ENCODE measurements around the gene CHI3L1. TPM values are rescaled to one million over a fixed set of nuclear protein-coding genes. Genes with fewer than 3 reads are reported as not detected.

The CHI3L1 gene
- total RNA-seq, 1 donor from 2014 or later = not detected

DNA sequence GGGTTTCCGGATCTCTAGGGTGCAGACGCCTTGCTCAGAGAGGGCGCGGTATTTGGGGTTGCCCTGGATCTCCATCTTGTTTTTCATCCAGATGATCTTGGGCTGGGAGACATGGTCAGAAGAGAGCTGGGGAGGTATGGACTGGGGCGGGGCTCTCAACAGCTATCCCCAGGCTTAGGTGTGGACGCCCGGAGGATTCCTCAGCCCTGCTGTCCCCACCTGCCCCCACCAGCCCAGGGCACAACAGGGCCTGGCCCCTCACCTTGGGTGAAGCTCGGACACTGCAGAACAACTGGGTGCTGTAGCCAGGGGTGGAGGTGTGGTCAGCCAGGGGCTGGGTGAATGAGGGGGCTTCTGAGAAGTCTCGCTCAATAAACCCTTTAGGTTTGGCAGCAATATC, 17.5 kb downstream of the CHI3L1 start:
- DNase-seq (ENCODE audit: low read depth in 2 of 2) = no peak

DNA sequence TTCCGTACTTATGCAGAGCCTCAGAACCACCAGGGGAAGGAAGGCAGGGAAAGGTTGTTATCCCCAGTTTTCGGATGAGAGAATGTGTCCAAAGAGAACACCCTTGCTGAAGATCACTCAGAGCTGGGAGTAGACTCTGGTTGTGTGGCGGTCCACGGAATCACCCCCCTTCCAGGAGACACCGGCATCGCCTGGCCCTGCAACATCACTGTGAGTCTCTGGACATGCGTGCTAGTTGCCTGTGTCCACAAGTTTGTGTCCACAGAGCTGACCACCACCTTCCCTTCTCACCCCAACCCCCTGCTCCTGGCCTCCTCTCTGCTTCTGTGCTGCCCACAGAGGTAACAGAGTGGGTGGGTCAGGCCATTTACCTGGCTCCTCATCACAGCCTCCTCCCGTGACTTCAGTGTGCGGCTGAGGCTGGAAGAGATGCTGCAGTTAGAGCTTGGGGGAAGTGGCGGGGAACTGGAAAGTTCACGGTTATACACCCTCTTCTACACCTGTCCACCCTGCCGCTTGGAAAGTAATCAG, 18.2 kb downstream of the CHI3L1 start:
- DNase-seq (ENCODE audit: low read depth in 2 of 2) = no peak

DNA sequence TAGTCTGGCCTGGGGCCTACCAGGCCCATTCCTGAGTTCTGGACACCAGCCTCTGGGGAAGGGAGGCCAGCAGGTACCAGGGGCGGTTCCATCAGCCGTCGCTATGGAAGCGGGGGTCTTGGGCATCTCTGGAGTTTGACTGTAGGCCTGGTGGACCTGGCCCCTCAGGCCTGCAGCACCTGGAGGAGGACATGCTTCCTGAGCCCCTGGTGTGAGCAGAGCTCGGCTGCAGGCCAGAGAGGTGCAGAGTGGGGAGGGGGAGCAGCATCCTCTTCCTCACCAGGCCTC, 18.6 kb downstream of the CHI3L1 start:
- no peak for DNase-seq (ENCODE audit: low read depth in 2 of 2)

DNA sequence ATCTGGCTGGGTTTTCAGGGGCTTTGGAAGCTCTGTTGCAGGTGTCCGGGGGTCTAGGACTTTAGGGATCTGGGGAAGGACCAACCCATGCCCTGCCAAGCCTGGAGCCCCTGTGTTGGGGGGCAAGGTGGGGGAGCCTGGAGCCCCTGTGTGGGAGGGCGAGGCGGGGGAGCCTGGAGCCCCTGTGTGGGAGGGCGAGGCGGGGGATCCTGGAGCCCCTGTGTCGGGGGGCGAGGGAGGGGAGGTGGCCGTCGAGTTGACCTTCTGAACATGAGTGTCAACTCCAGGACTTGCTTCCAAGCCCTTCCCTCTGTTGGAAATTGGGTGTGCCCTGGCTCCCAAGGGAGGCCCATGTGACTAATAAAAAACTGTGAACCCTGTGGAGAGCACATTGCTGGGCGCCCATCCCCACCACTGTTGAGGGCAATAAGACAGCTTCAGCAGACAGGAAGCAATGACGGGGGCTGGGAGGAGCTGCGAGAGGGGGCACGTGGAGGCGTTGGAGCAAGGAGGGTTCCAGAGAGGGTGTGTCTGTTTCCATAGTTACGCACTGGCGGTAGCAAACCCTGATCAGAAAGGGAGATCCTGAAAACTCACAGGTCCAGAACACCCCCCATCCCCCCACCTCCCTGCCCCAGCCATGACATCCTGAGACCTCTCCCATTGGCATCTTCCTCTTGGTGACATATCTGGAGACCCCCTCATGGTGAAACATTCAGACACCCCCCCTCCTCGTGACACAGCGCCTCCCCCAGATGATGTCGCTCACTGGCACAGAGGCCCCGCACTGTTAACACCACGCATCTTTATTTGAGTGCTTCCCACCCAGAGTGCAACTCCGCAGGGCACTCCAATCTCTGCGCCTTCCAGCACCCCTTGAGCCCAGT, 19.2 kb downstream of the CHI3L1 start:
- no peak for DNase-seq (ENCODE audit: low read depth in 2 of 2)

DNA sequence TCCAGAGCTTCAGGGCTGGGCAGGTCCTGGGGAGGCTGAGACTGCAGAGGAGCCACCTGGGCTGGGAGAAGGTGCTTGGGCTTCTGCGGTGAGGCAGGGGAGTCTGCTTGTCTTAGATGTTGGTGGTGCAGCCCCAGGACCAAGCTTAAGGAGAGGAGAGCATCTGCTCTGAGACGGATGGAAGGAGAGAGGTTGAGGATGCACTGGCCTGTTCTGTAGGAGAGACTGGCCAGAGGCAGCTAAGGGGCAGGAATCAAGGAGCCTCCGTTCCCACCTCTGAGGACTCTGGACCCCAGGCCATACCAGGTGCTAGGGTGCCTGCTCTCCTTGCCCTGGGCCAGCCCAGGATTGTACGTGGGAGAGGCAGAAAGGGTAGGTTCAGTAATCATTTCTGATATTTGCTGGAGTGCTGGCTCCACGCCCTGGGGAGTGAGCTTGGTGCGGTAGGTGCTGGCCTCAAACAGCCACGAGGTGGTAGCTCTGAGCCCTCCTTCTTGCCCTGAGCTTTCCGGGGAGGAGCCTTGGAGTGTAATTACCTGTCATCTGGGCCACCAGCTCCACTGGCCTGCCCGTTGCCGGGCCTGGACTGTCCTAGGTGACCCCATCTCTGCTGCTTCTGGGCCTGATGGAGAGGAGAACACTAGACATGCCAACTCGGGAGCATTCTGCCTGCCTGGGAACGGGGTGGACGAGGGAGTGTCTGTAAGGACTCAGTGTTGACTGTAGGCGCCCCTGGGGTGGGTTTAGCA, 20.1 kb downstream of the CHI3L1 start:
- DNase-seq (ENCODE audit: low read depth in 2 of 2) = no peak

DNA sequence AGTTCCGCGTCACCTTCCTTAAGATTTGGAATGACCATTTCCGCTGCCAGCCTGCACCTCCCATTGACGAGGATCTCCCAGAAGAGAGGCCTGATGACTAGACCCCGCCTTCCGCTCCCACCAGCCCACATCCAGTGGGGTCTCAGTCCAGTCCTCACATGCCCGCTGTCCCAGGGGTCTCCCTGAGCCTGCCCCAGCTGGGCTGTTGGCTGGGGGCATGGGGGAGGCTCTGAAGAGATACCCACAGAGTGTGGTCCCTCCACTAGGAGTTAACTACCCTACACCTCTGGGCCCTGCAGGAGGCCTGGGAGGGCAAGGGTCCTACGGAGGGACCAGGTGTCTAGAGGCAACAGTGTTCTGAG, 20.7 kb downstream of the CHI3L1 start:
- no peak for DNase-seq (ENCODE audit: low read depth in 2 of 2)

DNA sequence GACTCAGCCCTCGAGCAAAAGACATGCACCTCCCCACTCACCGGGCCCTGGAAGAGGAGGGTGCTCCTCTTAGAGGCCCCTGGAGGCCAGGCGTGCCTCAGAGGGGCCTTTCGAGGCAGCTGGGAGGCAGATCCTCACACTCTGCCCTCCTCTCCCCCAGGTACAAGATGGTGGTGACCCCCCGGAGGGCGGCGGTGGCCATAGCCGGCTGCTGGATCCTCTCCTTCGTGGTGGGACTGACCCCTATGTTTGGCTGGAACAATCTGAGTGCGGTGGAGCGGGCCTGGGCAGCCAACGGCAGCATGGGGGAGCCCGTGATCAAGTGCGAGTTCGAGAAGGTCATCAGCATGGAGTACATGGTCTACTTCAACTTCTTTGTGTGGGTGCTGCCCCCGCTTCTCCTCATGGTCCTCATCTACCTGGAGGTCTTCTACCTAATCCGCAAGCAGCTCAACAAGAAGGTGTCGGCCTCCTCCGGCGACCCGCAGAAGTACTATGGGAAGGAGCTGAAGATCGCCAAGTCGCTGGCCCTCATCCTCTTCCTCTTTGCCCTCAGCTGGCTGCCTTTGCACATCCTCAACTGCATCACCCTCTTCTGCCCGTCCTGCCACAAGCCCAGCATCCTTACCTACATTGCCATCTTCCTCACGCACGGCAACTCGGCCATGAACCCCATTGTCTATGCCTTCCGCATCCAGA, 21.3 kb downstream of the CHI3L1 start:
- no peak for DNase-seq (ENCODE audit: low read depth in 2 of 2)

DNA sequence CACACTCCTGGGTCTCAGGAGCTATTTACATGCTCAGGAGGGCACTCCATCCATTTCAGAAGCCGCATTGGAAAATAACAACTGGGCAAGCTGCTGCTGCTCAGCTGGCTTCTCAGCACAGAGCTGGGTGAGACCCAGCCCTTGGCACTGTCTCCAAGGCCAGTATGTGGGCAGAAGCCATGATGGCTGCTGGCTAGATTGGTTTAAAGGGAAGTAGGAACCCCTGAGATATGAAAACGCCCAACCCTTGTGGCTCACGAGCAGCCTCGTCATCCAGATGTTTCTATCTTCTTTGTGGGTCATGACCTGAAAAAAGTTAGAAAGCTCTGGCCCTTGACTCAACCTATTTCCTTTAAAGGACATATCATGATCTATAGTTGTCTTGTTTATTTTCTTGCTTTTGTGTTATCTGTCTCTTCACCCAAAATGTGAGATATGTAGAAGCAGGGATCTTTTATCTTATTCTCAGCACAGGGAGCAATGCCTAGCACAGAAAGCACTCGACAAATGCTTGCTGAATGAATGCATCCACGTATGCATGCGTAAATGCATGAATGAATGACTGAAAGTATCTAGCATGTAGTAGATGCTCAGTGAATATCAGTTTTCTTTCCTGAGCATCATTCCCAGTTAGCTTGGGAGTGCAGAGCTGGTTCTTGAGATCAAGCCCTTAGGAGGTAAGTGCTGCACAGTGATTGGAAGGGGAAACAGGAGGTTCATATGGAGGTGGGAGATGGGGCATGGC, 22.4 kb downstream of the CHI3L1 start:
- DNase-seq (ENCODE audit: low read depth in 2 of 2) = no peak

DNA sequence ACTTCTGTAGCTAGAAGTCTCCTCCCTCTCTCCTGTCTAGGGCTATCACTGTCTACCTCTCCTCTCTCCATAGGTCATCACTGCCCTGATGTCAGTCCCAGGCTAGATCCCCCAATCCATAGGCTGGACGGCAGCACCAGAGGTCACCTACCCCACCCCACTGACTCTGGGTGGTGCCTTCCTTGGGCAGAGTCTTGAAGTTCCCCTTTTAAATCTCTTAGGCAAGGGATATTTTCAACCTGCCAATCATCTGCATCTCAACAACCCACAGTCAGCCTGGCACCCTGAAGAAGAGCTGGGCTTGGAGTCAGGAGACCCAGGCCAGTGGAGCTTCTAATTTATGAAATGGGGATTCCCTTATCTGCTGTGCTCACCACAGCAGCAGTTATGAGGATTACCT, 24.1 kb downstream of the CHI3L1 start:
- no peak for DNase-seq (ENCODE audit: low read depth in 2 of 2)

DNA sequence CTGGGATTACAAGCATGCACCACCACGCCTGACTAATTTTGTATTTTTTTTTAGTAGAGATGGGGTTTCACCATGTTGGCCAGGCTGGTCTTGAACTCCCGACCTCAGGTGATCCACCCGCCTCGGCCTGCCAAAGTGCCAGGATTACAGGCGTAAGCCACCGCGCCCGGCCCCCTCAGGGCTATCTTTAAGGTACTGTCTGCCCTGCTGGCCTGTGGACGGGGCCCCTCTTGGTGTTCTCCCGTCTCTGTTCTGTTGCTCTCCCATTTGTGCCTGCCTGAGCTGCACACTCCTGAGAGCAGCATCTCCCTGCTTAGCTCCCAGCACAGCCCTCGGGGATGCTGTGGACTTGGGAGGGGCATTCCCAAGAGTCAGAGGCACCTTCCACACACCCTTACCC, 24.8 kb downstream of the CHI3L1 start:
- DNase-seq (ENCODE audit: low read depth in 2 of 2) = no peak

DNA sequence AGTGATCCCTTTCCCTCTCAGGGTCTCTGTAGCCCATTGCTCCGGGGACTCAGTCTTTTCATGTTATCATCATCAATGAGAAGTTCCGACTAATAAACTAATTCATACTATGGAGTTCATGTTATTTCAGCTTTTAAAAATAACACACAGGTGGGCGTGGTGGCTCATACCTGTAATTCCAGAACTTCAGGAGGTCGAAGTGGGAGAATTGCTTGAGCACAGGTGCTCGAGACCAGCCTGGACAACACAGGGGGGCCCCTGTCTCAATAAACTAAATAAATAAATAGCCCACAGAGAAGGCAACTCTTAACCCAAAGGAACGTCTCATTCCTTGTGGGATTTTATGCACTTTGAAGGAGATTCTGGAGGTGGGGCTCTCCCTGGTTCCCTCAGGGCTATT, 25.3 kb downstream of the CHI3L1 start:
- no peak for DNase-seq (ENCODE audit: low read depth in 2 of 2)

DNA sequence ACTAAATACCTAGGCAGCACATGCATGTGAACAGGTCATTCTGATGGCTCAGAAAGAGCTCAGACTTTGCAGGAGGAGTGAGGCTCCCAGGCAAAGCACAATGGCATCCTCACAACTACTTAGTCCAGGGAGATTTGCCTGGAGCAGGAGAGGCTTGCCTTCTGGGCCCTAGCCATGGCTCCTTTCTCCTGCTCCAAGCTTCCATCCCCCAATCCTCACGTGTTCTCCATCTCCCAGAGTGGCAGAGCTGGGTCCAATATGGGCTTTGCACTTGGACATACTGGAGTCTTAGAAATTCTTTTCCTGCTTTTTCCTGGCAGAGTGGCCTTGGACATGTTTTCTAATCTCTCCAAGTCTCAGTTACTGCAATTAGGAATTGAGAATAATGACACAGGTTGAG, 26.7 kb downstream of the CHI3L1 start:
- DNase-seq (ENCODE audit: low read depth in 2 of 2) = no peak

DNA sequence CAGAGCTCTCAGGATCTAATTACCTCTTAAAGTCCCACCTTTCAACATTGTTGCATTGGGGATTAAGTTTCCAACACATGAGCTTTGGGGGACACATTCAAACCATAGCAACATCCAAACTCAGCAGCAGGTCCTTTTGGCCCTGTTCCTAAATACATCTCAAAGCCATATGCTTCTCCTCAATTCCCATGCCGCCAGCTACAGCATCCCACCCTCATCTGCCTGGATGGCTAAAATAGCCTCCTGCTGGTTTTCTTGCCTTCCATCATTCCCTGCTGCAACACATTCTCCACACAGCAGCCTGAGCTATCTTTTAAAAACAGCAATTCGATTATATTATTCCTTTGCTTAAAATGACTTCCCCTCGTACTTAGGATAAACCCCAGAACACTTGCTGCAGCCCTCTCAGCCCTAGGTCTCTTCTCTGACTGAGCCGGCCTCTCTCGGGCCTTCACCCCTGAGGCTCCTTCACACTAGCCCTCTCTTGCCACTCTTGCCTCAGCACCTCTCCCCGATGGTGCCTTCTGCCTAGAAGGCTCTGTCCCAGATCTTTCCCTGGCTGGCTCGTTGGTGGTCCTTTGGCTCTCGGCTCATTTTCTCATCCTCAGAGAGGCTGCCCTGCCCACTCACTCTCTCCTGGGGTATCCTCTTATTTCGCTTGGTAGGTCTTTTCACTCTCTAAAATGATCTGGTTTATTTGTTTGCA, 27.4 kb downstream of the CHI3L1 start:
- no peak for DNase-seq (ENCODE audit: low read depth in 2 of 2)

DNA sequence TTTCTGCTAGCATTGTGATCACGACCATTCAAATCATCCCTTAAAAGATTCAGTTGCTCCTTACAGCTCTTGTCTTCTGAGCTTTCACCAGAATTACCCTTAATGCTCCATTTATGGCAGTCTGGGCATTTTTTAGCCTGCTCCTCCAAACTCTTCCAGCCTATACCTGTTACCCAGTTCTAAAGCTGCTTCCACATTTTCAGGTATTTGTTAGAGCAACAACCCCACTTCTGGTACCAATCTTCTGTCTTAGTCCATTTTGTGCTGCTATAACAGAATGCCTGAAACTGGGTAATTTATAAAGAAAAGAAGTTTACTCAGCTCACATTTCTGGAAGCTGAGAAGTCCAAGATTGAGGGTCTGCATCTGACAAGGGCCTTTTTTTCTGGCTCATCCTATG, 28.1 kb downstream of the CHI3L1 start:
- DNase-seq (ENCODE audit: low read depth in 2 of 2) = no peak

DNA sequence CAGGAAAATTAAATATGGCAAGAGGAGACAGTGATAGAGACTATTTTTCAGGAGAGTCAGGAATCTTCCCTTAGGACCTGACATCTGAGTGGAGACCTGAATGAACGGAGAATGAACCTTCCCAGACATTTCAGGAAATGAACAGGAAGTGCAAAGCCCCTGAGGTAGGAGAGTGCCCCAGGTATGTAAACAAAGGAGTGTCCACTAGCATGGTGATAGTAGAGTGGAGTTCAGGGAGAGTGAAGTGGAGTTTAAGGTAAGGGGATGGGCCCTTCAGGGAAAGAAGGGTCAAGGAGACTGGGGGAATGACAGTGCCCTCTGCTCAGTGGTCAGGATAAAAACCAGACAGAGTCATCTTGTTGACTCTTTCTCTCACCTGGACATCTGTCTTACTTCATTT, 30.2 kb downstream of the CHI3L1 start:
- DNase-seq (ENCODE audit: low read depth in 2 of 2) = no peak

DNA sequence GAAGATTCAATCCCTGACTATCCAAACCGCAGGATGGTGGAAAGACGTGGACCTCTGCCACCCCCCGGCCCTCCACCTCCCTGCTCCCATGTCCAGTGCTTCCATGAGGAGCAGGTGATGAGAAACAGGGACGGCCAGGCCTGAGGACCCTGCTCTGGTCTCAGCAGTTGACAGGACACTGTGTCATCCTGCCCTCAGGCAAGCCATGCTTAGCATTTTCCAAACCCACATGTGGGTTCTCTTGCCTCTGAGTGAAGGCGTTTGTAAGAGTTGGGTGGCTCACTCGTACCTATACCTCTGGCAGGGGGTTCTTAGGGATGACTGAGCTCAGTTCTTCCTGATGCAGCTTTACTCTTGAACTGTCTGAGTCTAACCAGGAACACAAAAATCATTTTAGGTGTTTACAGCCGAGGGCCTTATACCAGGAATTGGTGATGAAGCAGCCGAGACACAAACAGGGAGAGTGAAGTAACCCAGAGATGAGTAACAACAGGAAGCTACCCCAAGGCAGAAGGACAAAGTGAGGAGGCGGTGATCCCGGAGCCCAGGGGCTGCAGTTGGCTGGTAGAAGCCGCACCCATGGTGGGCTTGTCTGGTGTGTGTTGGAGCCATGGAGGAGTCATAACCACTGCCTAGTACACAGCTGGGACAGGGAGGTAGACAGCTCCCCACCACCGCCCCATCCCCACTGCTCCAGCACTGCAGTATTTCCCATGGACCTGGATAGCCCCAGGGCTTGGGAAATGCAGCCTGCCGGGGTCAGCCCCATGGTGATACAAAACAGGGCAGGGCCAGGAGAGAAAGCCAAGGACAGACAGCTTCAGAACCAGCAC, 32.3 kb downstream of the CHI3L1 start:
- DNase-seq (ENCODE audit: low read depth in 2 of 2) = peak in 1 of 2 donors; percentile 27

DNA sequence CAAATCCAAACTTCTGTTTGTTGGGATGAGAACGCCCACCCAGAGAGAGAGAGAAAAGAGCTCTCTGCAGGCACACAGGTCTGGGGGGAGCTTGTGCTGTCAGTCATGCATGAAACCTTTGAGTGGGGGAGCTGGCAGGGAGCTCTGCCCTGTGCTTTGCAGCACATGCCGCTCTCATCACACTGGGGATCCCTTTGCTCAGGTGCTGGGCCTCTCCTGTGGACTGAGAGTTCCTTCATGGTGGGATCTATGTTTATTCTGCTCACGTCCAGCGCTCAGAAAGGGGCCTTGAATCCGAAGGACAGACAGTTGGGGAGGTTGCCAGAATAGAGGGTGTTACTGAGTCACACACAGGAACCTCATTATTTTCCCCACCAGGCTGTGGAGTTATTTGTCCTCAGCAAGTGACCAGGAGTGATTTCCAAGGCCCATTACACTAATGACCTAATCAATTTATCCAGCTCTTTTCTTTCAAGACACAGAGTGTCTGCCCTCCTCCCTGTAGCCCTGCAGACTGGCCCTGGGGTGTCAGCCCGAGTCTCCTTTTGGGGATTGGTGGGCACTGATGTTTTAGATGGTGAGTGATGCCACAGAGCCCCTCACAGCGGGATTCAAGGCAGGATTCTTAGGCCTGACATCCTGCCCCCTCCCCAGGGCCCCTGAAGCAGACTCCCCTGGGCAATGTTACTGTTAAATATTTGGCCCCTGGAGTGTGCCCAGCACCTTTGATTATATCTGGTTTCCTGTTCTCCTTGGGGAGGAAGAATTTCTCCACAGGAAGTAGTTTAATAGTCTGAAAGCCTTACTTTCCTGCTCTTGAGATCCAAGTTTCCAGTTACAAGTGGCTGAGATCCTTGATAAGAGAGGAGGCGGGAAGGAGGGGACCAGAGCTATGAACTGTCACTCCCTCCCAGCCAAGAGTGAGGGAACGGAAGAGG, 33.2 kb downstream of the CHI3L1 start:
- DNase-seq (ENCODE audit: low read depth in 2 of 2) = no peak

DNA sequence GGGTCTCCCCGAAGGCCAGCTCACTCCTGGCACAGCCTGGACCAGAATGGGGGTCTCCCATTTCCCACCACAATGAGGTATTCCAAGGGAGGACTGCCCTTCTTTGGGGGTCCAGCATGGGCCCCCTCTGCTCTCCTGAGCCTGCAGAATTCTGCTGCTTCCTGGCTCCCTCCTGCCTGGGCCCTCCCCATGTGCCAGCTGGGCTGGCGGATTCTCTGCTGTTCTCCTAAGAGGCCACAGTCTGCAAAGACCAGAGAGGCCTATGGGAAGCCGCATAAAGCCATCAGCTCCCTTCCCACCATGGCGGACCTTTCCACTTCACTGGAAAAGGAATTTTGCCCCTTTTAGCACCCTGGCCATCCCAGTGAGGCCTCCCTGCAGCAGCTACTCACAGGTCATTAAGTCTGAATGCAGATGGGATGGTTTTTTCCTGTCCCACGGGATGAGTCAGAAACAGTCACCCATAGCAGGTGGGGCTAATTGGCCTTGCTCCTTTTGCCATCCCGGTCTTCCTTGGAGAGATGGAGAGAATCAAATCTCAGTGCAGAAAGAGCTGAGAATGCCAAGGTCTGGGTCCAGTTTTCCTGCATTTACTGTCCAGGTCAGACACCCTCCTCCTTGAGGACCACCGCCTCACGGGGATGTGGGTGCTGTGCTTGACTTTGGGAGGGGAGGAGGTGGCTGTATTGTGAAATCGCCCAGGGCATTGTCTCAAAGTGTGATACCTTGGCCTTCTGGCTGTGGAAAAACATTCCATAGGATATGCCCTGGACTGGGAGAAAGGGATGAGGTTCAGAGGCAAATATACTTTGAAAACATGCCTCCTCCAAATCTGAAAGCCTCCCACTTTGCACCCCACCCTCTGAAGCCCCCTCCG, 34.1 kb downstream of the CHI3L1 start:
- DNase-seq (ENCODE audit: low read depth in 2 of 2) = peak in 1 of 2 donors; percentile 36
